CD4-positive, CD25-positive, alpha-beta regulatory T cell (primary cell): Measurements from ENCODE around the gene CBX8. TPM values are rescaled to one million over a fixed set of nuclear protein-coding genes. Genes with fewer than 3 reads are reported as not detected.
"Not testable (repeated sequence)": the region's sequence is repeated elsewhere in the genome, so short reads cannot be mapped to it uniquely, and the experiment has no call there.

Experiments
- ATAC-seq, 2 donors: fragments of 150-1000 bp; cut with Tn5 transposase; one replicate each; pipeline ENCODE4 v1.10.0; 2021; ENCODE audit warnings: low read depth in 2 of 2, moderate number of reproducible peaks in 2 of 2, moderate library complexity in 1 of 2
- DNase-seq, 3 donors: peaks; one replicate each; pipeline versions ENCODE4 v3.0.0 to v3.0.0-alpha.2; 2012 to 2022; ENCODE audit warnings: mixed read lengths in 1 of 3
- H3K27ac ChIP-seq: one replicate; pipeline ENCODE4 v1.7.0; 2013; ENCODE audit warnings: mild to moderate bottlenecking, low read length; ENCODE audit not compliant: insufficient read depth, poor library complexity, severe bottlenecking
- H3K27me3 ChIP-seq: one replicate; pipeline ENCODE4 v1.7.0; 2013; ENCODE audit warnings: low read length; ENCODE audit not compliant: control insufficient read depth, insufficient read depth
- H3K36me3 ChIP-seq: one replicate; pipeline ENCODE4 v1.7.0; 2013; ENCODE audit warnings: mild to moderate bottlenecking, low read length, moderate library complexity; ENCODE audit not compliant: control insufficient read depth, insufficient read depth
- H3K4me1 ChIP-seq: 2 replicates; pipeline ENCODE4 v1.7.0; 2013; ENCODE audit warnings: mild to moderate bottlenecking, low read length; ENCODE audit not compliant: insufficient read depth, control insufficient read depth, poor library complexity, severe bottlenecking
- H3K4me3 ChIP-seq: one replicate; pipeline ENCODE4 v1.7.0; 2013; ENCODE audit warnings: low read depth, mild to moderate bottlenecking, low read length, moderate library complexity
- H3K9me3 ChIP-seq, 2 experiments: 1 replicate in 1 of 2; 2 replicates in 1 of 2; pipeline ENCODE4 v1.7.0; 2013; ENCODE audit warnings: low read length in 2 of 2, mild to moderate bottlenecking in 1 of 2, moderate library complexity in 1 of 2; ENCODE audit not compliant: control insufficient read depth in 2 of 2
- H3K27ac Mint-ChIP-seq, 3 donors: one replicate each; pipeline ENCODE4 v1.8.0; 2020 to 2022; ENCODE audit warnings: mild to moderate bottlenecking in 3 of 3, mixed read lengths in 3 of 3, moderate library complexity in 2 of 3
- H3K27me3 Mint-ChIP-seq: one replicate; pipeline ENCODE4 v1.8.0; 2022; ENCODE audit warnings: mild to moderate bottlenecking, mixed read lengths
- H3K36me3 Mint-ChIP-seq: one replicate; pipeline ENCODE4 v1.8.0; 2020; ENCODE audit warnings: mixed read lengths
- H3K4me1 Mint-ChIP-seq, 4 donors: one replicate each; pipeline ENCODE4 v1.8.0; 2020 to 2022; ENCODE audit warnings: mixed read lengths in 4 of 4, mild to moderate bottlenecking in 1 of 4
- H3K4me3 Mint-ChIP-seq, 4 donors: one replicate each; pipeline ENCODE4 v1.8.0; 2020 to 2022; ENCODE audit warnings: mild to moderate bottlenecking in 4 of 4, mixed read lengths in 4 of 4, moderate library complexity in 3 of 4
- H3K9me3 Mint-ChIP-seq, 7 donors: one replicate each; pipeline ENCODE4 v1.8.0; 2020 to 2022; ENCODE audit warnings: mixed read lengths in 7 of 7, mild to moderate bottlenecking in 3 of 7, moderate library complexity in 2 of 7
- polyA plus RNA-seq, 4 donors: library from polyadenylated mRNA; unstranded; fragments of 300-500 nt; fragmentation: Illumina TruSeq; gene quantifications; one replicate each; pipeline ENCODE4 v1.2.3, GENCODE V29; 2021
- total RNA-seq: library from RNA; stranded (reverse); gene quantifications from one replicate; pipeline ENCODE4 v1.2.3, GENCODE V29; 2022

CBX8 gene
- total and polyA plus RNA-seq, 5 donors from 2014 or later, result 0.30 to 3.4 (median 1.3) TPM

GRCh38 chr17:79777894-79778503 lies 18.9 kb downstream of the CBX8 start, which contains the start of gene CBX2:
Gene CBX2, plus strand, starts transcription at chr17:79778148. Its CDS starts 88 bp downstream, at chr17:79778236.
- Mint-ChIP-seq H3K36me3 (no peaks in the 10 kb centered on the region), H3K27me3 (peaks cover 81% of the 10 kb centered on the region), H3K4me1 (peaks cover 0 to 34% (median 13%) of the 10 kb centered on the region in 4 donors), H3K27ac (peak within 1 kb of the TSS in 2 of 3 donors; percentile 51 to 74), H3K4me3 (peak within 1 kb of the TSS; percentile 85 to 93 (median 87)), H3K9me3 (peaks cover 0 to 1% (median 0%) of the 10 kb centered on the region in 7 donors)
- H3K27ac ChIP-seq, result no peak within 1 kb of the TSS
- H3K27me3 ChIP-seq, result peaks cover 40% of the 10 kb centered on the region
- no peaks in the 10 kb centered on the region for H3K9me3 ChIP-seq
- ATAC-seq, result peak; percentile 83 to 84
- peaks cover 22% of the 10 kb centered on the region for H3K4me1 ChIP-seq
- H3K4me3 ChIP-seq, result no peak within 1 kb of the TSS
- DNase-seq, result peak; percentile 72 to 74 (median 74)
- H3K36me3 ChIP-seq, result no peaks in the 10 kb centered on the region

- Mint-ChIP-seq H3K9me3 (peaks cover 0 to 1% (median 0%) of the 10 kb centered on the region in 7 donors), H3K4me1 (peaks cover 0 to 30% (median 10%) of the 10 kb centered on the region in 4 donors), H3K27me3 (peaks cover 81% of the 10 kb centered on the region), H3K4me3 (peak overlapping the region; percentile 44 to 78 (median 70)), H3K36me3 (no peaks in the 10 kb centered on the region), H3K27ac (peak overlapping the region in 1 of 3 donors; percentile 51)
- Histone ChIP-seq H3K27me3 (peaks cover 40% of the 10 kb centered on the region), H3K36me3 (no peaks in the 10 kb centered on the region), H3K4me1 (peaks cover 22% of the 10 kb centered on the region), H3K27ac (no peak overlapping the region), H3K9me3 (no peaks in the 10 kb centered on the region), H3K4me3 (no peak overlapping the region)
- peak in 1 of 2 donors; percentile 19 for ATAC-seq
- DNase-seq, result peak in 2 of 3 donors; percentile 30 to 53
Observed at GRCh38 chr17:79777120-79777893, 19.6 kb downstream of the CBX8 start.

- H3K27me3 Mint-ChIP-seq, result peaks cover 80% of the 10 kb centered on the region
Observed at GRCh38 chr17:79776376-79777119, 20.3 kb downstream of the CBX8 start.

GRCh38 chr17:79775632-79776031 lies 21.2 kb downstream of the CBX8 start:
- peaks cover 22% of the 10 kb centered on the region for H3K4me1 ChIP-seq
- H3K36me3 ChIP-seq, result no peaks in the 10 kb centered on the region
- H3K27me3 ChIP-seq, result peaks cover 39% of the 10 kb centered on the region
- ATAC-seq (no peak), DNase-seq (no peak)
- H3K4me3 ChIP-seq, result no peak overlapping the region
- no peaks in the 10 kb centered on the region for H3K36me3 Mint-ChIP-seq
- no peaks in the 10 kb centered on the region for H3K9me3 ChIP-seq
- peaks cover 0 to 22% (median 10%) of the 10 kb centered on the region in 4 donors for H3K4me1 Mint-ChIP-seq
- H3K9me3 Mint-ChIP-seq, result peaks cover 0 to 1% (median 0%) of the 10 kb centered on the region in 7 donors
- H3K4me3 Mint-ChIP-seq, result peak overlapping the region in 1 of 4 donors; percentile 47
- H3K27me3 Mint-ChIP-seq, result peaks cover 72% of the 10 kb centered on the region
- H3K27ac ChIP-seq, result no peak overlapping the region
- peak overlapping the region in 1 of 3 donors; percentile 9 for H3K27ac Mint-ChIP-seq

More at GRCh38 chr17:79776376-79777119, 20.3 kb downstream of the CBX8 start:
- DNase-seq (no peak), ATAC-seq (no peak)
- Mint-ChIP-seq H3K4me1 (peaks cover 0 to 26% (median 10%) of the 10 kb centered on the region in 4 donors), H3K36me3 (no peaks in the 10 kb centered on the region), H3K9me3 (peaks cover 0 to 1% (median 0%) of the 10 kb centered on the region in 7 donors), H3K4me3 (peak overlapping the region; percentile 44 to 78 (median 70)), H3K27ac (no peak overlapping the region)
- H3K9me3 ChIP-seq, result no peaks in the 10 kb centered on the region
- H3K27ac ChIP-seq, result no peak overlapping the region
- peaks cover 22% of the 10 kb centered on the region for H3K4me1 ChIP-seq
- H3K4me3 ChIP-seq, result no peak overlapping the region
- H3K36me3 ChIP-seq, result no peaks in the 10 kb centered on the region
- peaks cover 40% of the 10 kb centered on the region for H3K27me3 ChIP-seq

DNA sequence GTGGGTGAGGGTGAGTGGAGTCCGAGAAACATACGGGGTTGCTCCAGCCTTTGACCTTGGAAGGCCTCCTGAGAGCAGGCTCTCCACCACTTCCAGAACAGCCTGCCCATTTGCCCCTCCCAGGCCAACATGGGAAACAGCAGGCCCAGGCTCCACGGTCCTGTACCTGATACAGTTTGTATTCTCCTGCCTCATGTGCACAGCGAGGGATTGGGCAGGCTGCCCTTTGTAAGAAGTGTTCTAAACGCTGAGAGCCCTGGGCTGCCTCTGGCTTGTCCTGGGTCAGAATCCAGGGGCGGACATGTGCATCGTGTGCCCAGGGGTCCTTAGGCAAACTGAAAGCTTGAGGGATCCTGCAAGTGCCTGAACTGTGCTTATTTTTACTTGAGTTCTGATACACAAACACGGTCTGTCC lies 22.3 kb downstream of the CBX8 start:
- Histone ChIP-seq H3K4me3 (no peak overlapping the region), H3K27me3 (peaks cover 31% of the 10 kb centered on the region), H3K4me1 (peaks cover 22% of the 10 kb centered on the region), H3K36me3 (no peaks in the 10 kb centered on the region), H3K9me3 (no peaks in the 10 kb centered on the region), H3K27ac (no peak overlapping the region)
- H3K27me3 Mint-ChIP-seq, result peaks cover 75% of the 10 kb centered on the region
- peaks cover 0 to 22% (median 8%) of the 10 kb centered on the region in 4 donors for H3K4me1 Mint-ChIP-seq
- no peak for ATAC-seq
- no peak overlapping the region for H3K27ac Mint-ChIP-seq
- H3K36me3 Mint-ChIP-seq, result no peaks in the 10 kb centered on the region
- no peak for DNase-seq
- H3K9me3 Mint-ChIP-seq, result peaks cover 0 to 1% (median 0%) of the 10 kb centered on the region in 7 donors
- no peak overlapping the region for H3K4me3 Mint-ChIP-seq

DNA sequence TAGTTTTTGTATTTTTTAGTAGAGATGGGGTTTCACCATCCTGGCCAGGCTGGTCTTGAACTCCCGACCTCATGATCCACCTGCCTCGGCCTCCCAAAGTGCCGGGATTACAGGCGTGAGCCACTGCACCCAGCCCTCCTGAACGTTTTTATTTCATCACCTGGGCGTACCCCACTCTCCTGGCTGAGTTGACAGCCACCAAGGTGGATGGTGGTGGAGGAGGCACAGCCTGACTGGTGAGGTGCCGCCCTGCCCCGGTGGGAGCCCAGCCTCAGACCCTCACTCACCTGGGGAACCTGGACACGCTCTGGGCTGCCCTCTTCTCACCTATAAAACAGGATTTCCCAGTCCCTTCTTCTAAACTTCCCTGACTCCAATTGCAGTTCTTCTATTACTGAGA lies 24.2 kb downstream of the CBX8 start:
- H3K27me3 Mint-ChIP-seq, result peaks cover 72% of the 10 kb centered on the region
- peaks cover 11% of the 10 kb centered on the region for H3K4me1 ChIP-seq
- H3K27ac Mint-ChIP-seq, H3K4me3 ChIP-seq, H3K36me3 Mint-ChIP-seq, DNase-seq, H3K36me3 ChIP-seq, H3K27ac ChIP-seq, ATAC-seq, H3K4me3 Mint-ChIP-seq, H3K9me3 ChIP-seq, H3K9me3 Mint-ChIP-seq: not testable (repeated sequence)
- H3K4me1 Mint-ChIP-seq, result peaks cover 0 to 11% (median 5%) of the 10 kb centered on the region in 4 donors
- peaks cover 26% of the 10 kb centered on the region for H3K27me3 ChIP-seq

DNA sequence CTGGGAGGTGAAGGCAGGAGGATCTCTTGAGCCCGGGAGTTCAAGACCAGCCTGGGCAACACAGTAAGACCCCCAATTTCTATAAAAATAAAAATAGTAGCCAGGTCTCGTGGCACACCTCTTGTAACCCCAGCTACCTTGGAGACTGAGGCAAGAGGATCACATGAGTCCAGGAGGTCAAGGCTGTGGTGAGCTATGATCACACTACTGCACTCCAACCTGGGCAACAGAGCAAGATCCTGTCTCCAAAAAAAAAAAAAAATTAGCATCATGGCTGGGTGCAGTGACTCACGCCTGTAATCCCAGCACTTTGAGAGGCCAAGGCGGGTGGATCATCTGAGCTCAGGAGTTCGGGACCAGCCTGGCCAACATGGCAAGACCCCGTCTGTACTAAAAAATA lies 25.6 kb downstream of the CBX8 start:
- Mint-ChIP-seq H3K27me3 (peaks cover 71% of the 10 kb centered on the region), H3K9me3 (no peaks in the 10 kb centered on the region), H3K4me3 (no peak overlapping the region), H3K4me1 (no peaks in the 10 kb centered on the region), H3K27ac (no peak overlapping the region), H3K36me3 (no peaks in the 10 kb centered on the region)
- H3K27ac ChIP-seq, result no peak overlapping the region
- DNase-seq (no peak), ATAC-seq (no peak)
- H3K36me3 ChIP-seq, result no peaks in the 10 kb centered on the region
- H3K27me3 ChIP-seq, result peaks cover 20% of the 10 kb centered on the region
- H3K9me3 ChIP-seq, result no peaks in the 10 kb centered on the region
- no peak overlapping the region for H3K4me3 ChIP-seq
- no peaks in the 10 kb centered on the region for H3K4me1 ChIP-seq
